ENCODE results near the gene CERS3. TPM values are rescaled to one million over a fixed set of nuclear protein-coding genes. Genes with fewer than 3 reads are reported as not detected.

Gene CERS3
- polyA plus RNA-seq, 1 experiment, result not detected

DNA sequence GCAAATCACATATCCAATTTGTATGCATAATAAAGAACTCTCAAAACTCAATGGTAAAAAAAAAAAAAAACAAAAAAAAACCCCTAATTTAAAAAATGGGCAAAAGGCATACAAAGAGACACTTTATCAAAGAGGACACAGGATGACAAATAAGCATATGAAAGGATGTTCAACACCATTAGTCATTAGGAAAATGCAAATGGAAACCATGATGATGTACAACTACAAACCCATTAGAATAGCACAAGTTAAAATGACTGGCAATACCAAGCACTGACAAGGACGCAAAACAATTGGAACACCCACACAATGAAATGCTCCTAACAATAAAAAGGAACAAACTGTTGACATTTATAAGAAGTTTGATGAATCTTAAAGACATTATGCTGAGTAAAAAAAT lies 123.6 kb downstream of the CERS3 start:
- DNase-seq (ENCODE audit: low read depth), result no peak
- POLR2A ChIA-PET, result no interaction called here
- Histone ChIP-seq H3K27me3 (ENCODE audit: control insufficient read depth, insufficient read depth, low read length) (no peaks in the 10 kb centered on the region), H3K36me3 (ENCODE audit: control insufficient read depth, insufficient read depth, low read length) (no peaks in the 10 kb centered on the region), H3K4me3 (ENCODE audit: low read depth, low read length) (no peak overlapping the region)
- no peak for TF ChIP-seq CTCF (IDR thresholded peaks at IDR 0.05; ENCODE audit: insufficient read depth, low read depth, low read length)
- CTCF ChIA-PET, result no interaction called here

DNA sequence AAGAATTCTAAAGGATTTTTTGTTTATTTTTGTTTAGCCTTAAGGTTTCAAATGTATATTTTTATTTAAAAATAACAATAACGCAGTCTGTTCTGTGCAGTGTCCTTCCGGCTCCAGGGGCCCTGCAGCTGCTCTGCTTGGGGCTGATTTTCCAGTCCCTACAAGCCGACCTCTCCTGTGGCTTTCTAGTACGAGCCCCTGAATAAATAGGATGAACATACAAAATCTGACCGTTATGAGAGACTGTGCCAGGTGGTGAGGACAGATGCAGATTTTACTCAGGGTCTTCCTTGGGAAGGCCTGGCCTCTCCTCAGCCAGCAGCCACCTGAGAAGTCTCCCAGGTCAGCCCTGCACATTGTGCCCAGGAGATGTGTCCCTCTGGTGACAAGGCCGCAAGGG lies 127.8 kb downstream of the CERS3 start:
- no peak overlapping the region for H3K4me3 ChIP-seq (ENCODE audit: low read depth, low read length)
- H3K27me3 ChIP-seq (ENCODE audit: control insufficient read depth, insufficient read depth, low read length), result no peaks in the 10 kb centered on the region
- no peak for DNase-seq (ENCODE audit: low read depth)
- TF ChIP-seq CTCF (IDR thresholded peaks at IDR 0.05; ENCODE audit: insufficient read depth, low read depth, low read length), result no peak
- H3K36me3 ChIP-seq (ENCODE audit: control insufficient read depth, insufficient read depth, low read length), result no peaks in the 10 kb centered on the region
- POLR2A ChIA-PET, result no interaction called here
- CTCF ChIA-PET, result no interaction called here

DNA sequence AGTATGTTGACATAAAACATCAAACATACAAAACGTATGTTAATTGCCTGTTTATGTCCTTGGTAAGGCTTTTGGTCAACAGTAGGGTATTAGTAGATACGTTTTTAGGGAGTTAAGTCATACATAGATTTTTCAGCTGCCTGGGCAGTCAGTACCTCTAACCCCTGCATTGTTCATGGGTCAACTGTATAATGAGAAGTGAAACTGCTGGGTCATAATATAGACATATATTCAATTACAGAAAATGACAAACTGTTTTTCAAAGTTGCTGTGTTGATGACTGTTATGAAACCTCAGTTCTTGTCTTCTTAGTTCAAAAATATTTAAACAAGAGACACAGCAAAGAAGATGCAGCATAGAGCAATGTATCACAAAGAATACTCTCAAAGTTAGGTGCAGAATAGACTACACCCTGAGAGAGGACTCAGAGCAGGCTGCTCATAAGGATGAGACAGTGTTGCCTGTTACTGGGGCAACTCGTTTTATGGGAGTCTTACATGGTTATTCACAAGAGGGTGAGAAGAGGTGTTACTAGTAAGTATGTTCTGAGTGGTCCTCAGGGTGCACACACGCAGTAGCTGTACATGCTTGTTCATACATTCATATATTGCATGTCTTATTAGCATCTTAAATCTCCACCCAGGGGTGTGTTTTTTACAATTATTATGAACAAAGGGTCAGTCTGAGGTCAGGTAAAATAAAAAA lies 133.9 kb downstream of the CERS3 start:
- CTCF ChIA-PET, result interaction anchor here (1.7 kb wide), 1 partner anchor 45 kb away, joined by 3 read pairs; no protein-coding TSS in a partner anchor

GRCh38 chr15:100393008-100393407 lies 135.7 kb downstream of the CERS3 start:
- ChIA-PET CTCF (interaction anchor here (1.7 kb wide), 1 partner anchor 43 kb away, joined by 3 read pairs; no protein-coding TSS in a partner anchor), POLR2A (no interaction called here)
- Histone ChIP-seq H3K4me3 (ENCODE audit: low read depth, low read length) (no peak overlapping the region), H3K27me3 (ENCODE audit: control insufficient read depth, insufficient read depth, low read length) (no peaks in the 10 kb centered on the region), H3K36me3 (ENCODE audit: control insufficient read depth, insufficient read depth, low read length) (no peaks in the 10 kb centered on the region)
- no peak for DNase-seq (ENCODE audit: low read depth)
- TF ChIP-seq CTCF (IDR thresholded peaks at IDR 0.05; ENCODE audit: insufficient read depth, low read depth, low read length), result no peak

More for the DNA sequence above, 133.9 kb downstream of the CERS3 start:
- H3K4me3 ChIP-seq (ENCODE audit: low read depth, low read length), result no peak overlapping the region
- H3K27me3 ChIP-seq (ENCODE audit: control insufficient read depth, insufficient read depth, low read length), result no peaks in the 10 kb centered on the region
- POLR2A ChIA-PET, result no interaction called here
- H3K36me3 ChIP-seq (ENCODE audit: control insufficient read depth, insufficient read depth, low read length), result no peaks in the 10 kb centered on the region
- no peak for DNase-seq (ENCODE audit: low read depth)
- TF ChIP-seq CTCF (IDR thresholded peaks at IDR 0.05; ENCODE audit: insufficient read depth, low read depth, low read length), result no peak

- ChIA-PET CTCF (interaction anchor here (2.3 kb wide), 1 partner anchor 36 kb away, joined by 5 read pairs; no protein-coding TSS in a partner anchor), POLR2A (no interaction called here)
- TF ChIP-seq CTCF (IDR thresholded peaks at IDR 0.05; ENCODE audit: insufficient read depth, low read depth, low read length), result no peak
- Histone ChIP-seq H3K27me3 (ENCODE audit: control insufficient read depth, insufficient read depth, low read length) (no peaks in the 10 kb centered on the region), H3K36me3 (ENCODE audit: control insufficient read depth, insufficient read depth, low read length) (no peaks in the 10 kb centered on the region), H3K4me3 (ENCODE audit: low read depth, low read length) (no peak overlapping the region)
- DNase-seq (ENCODE audit: low read depth), result no peak
Observed at GRCh38 chr15:100385300-100386050, 143.3 kb downstream of the CERS3 start.

Data from BJ (cell line).